SKM-1 treated with dmso at 0.1 percent for 144 hours (cell line): ENCODE results near the gene SIGMAR1.
A peak's percentile ranks its signal among the peaks of the same experiment; 100 is the strongest.
"Not testable (repeated sequence)": the region's sequence is repeated elsewhere in the genome, so short reads cannot be mapped to it uniquely, and the experiment has no call there.

ENCODE experiments used
- DNase-seq: peaks from one replicate; lab custom pipeline; 2025; ENCODE audit not compliant: unreplicated experiment; lab: John Stamatoyannopoulos, UW

SIGMAR1 gene

DNA sequence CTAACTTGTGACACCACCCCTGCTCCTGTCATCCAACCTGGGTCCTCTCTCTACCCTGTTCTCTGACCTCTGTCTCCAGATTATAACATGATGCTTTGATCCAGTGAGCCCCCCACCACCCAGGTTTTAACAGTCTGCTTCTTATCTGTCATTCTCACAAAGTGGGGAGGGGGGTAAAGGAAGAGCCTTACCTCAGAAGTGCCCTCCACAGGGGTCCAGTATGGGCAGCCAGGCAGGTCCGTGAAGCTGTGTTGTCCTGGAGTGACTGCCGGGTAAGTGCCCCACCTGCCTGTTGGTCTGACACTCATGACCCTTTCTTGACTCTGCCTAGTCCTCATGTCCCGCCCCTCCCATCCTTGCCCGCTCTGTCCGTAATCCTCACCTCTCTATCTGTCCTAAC is 17.8 kb upstream of the SIGMAR1 start:
- no peak for DNase-seq

DNA sequence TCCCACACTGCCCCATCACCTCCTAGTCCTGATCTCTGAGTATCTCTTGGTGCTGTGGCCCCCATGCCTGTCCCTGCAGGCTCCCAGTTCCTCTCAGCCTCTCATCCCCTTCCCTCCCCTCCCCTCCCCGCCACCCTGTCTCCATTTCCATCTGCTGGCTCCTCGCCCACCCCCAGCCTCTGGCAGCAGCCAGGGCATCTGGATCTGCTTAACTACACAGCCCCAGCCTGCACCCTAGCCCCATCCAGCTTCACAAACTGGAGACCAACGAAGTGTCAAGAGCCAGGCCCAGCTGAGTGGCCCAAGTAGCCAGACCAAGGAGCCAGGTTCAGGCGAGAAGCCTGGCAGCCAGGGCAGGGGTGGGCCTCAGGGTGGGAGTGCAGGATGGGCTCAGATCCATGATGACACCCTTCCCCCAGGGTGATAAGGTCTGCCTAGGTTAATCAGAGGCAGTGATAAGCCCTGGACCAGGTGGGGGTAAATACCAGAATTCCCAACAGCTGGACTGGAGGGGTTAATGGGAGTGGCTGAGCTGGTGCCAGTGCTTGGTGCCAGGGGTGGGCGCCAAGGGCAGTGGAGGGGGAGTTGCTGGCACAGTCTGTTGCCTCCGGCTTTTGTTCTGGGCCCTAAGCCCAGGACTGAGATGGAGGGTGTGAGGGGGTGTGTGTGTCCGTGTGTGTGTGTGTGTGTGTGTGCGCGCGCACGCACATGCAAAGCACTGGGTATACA is 16.9 kb upstream of the SIGMAR1 start:
- DNase-seq, result no peak

DNA sequence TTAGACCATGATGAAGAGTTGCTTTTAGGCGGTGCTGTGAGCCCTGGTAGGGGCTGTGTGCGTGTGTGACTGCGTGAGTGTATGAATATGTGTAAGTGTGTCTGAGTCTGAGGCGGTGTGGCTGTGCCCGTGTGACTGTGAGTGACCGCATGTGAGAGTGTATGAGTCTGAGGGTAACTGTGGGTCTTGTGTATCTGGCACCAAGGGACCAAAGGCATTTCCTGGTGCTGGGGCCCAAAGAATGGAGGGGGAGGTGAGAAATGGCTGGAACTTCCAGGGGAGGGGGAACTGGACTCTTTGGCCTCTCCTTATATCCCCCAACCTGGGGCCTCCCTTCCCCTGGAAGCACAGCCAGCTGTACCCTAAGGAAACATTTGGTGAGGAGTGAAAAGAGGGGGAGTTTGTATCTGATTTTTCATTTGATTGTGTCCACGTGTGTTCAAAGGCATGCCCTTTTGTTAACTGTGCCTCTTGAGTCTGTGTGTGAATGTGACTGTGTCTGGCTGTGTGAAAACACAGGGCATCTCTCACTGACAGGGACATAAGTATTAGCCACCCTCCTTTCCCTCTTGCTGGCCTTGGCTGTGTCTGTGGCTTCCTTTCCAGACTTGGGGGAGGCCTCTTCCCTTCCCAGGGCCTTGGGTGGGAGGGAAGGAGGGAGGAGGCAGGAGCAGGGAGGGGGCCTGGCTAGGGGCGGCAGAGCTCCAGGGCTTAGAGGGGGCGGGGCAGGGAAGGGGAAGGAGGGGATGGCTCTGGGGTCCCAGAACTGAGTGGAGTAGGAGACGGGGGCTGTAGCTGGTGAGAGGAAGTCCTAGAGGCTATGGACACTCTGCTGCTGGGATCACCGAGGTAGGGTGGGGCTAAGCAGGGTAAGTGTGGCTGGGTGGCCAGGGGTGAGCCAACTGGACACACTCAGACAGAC is 15.8 kb upstream of the SIGMAR1 start:
- DNase-seq, result no peak

DNA sequence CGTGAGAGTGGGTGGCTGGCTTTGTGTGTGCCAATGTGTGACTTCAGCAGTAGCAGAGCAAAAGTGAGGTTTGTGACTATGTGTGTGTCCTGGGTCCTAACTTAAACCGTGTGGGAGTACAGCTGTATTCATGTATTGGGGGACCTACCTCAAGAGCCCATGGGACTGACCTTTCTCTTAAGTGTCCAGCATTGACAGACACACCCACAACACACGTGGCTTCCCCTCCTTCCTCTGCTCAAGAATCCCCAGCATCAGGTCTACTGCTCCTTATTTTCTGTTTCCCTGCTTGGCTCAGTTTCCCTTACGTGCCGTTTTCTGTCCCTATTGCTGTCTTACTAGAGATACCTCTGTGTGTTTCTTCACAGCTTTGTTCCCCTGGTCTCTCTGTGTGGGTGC is 15.0 kb upstream of the SIGMAR1 start:
- no peak for DNase-seq

DNA sequence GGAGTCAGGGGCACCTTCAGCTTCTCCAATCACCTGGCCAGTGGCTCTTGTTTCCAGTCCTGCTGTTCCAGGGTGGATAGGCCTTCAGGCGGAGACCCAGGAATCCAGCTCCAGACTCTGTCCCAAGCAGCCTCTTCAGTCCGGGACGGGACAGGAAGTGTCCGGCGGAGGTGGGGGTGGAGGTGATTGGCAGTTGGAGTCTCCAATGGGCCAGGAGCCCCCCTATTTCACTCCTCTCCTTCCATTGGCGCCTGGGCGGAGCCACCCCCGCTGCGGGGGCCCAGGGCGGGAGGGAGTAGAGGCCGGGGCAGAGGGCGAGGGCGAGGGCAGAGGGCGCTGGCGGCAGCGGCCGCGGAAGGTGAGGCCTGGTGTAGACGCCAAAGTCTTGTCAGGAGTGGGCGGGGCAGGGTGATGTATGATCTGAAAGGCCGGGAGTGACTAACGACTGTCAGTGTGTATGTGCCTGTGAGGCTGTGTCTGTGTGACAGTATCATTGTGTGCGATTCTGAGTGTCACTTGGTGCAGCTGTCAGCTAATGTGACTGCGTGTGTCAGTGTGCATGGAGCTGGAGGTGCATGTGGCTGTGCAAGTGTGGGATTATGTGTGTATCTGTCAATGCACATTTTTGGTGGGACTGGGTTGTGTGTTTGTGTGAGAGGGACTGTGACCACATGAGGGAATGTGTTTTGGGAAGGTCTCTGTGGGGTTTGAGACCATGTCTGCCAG is 14.5 kb upstream of the SIGMAR1 start, which contains the start of gene IL11RA:
IL11RA (plus strand) TSS at position 310 of the 726 bp plus-strand sequence. CDS start 3,033 bp downstream, outside the sequence.
- DNase-seq, result no peak

DNA sequence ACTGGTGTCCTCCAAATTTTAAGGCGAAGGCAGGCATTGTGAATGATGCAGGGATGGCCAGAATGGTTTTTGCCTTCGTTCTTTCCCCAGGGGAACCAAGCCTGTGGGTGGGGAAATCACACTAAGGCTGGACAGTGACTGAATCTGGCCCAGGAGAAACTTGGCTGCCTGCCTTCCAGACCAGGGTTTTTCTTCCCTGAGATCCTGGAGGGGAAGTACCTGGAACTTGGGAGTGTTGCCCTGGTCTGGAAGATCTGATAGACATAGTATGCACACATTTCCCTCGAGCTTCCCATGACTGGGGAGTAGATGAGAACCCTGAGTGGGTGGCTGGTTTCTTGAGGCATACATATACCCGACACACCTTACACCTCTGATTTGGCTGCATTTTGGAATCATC is 13.7 kb upstream of the SIGMAR1 start:
- no peak for DNase-seq

DNA sequence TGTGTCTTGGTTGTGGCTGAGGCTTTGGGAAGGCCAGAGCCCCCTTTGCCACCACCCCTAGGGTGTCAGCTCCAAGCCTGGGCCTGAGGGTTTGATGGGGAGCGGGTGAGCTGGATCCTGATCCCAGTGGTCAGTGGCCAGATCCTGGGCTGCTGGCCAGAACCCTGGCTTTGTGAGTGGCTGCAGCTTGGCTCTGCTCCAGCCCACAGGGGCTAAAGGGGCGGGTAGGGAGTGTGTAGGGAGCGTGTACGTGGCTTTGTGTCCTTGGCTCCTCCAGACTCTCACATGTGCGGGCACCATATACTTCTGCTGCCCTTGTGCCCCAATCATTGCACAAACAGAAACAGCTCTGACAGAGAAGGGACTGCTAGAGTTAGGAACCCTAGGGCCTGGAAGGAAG is 13.2 kb upstream of the SIGMAR1 start:
- no peak for DNase-seq

DNA sequence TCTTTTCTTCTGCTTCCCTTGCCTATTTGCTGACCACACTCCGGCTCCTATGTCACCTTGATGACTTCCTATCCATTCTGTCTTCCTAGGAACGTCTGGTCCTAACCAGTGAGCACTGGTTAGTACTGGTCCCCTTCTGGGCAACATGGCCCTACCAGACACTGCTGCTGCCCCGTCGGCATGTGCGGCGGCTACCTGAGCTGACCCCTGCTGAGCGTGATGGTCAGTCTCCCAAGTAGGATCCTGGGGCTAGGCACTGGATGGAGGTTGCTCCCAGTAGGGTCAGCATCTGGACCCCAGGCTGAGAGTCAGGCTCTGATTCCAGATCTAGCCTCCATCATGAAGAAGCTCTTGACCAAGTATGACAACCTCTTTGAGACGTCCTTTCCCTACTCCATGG is 11.1 kb upstream of the SIGMAR1 start:
- DNase-seq, result no peak

DNA sequence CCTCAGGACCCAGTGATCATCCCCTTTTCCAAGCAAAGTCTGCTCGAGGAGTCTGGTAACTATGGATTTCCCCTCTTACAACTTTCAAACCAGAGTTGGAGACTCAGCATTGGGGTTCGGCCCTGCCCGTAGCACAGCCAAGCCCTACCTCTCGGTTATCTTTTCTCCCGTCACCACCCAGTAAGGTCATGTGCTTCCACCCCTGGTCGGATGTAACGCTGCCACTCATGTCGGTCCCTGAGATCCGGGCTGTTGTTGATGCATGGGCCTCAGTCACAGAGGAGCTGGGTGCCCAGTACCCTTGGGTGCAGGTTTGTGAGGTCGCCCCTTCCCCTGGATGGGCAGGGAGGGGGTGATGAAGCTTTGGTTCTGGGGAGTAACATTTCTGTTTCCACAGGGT is 10.1 kb upstream of the SIGMAR1 start:
- no peak for DNase-seq

DNA sequence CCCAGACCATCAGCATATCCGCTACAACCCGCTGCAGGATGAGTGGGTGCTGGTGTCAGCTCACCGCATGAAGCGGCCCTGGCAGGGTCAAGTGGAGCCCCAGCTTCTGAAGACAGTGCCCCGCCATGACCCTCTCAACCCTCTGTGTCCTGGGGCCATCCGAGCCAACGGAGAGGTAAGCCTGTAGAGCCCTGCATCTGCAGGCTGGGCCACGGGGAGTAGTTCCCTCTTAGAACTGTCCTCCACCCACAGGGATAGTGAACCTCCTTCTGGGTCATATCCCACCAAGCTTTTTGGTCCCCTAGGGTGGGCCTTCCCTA is 9.5 kb upstream of the SIGMAR1 start:
- no peak for DNase-seq

DNA sequence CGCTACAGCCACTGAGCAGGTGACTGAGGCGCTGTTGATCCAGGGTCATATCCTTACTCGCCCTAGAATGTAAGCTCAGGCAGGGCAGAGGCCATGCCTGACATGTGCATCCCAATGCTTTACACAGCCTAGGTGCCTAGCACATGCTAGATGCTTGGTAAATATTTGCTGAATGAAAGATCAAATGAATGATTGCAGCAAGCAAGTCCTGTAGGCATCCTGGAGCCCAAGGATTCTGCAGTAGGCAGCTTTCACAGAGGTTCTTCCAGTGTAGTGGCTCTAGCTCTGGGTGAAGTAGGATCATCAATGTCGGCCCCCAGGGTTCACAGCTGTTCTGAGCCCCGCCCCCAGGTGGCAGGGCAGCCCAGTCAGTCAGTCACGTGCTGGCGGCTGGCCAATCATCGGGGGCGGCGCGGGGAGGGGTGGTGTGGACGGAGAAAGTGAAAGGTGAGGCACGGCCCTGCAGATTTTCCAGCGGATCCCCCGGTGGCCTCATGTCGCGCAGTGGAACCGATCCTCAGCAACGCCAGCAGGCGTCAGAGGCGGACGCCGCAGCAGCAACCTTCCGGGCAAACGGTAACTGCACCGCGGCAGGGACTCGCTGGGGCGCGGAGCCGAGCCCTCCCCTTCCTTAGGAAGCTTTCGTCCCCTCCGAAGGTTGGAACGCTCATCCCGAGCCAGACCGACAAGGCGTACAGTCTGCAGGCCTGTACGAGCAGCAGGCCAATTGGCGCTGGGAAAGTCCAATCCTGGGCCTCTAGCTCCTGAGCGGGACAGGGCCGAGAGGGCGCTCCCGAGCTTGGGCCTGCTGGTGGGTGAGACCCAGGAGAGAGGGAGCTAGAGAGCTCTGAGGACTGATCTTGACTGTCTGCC is 8.9 kb upstream of the SIGMAR1 start, which contains the start of gene GALT:
GALT (plus strand) TSS at position 465 of the 873 bp plus-strand sequence; CDS start at position 495, 30 bp downstream.
- peak; percentile 81 for DNase-seq

DNA sequence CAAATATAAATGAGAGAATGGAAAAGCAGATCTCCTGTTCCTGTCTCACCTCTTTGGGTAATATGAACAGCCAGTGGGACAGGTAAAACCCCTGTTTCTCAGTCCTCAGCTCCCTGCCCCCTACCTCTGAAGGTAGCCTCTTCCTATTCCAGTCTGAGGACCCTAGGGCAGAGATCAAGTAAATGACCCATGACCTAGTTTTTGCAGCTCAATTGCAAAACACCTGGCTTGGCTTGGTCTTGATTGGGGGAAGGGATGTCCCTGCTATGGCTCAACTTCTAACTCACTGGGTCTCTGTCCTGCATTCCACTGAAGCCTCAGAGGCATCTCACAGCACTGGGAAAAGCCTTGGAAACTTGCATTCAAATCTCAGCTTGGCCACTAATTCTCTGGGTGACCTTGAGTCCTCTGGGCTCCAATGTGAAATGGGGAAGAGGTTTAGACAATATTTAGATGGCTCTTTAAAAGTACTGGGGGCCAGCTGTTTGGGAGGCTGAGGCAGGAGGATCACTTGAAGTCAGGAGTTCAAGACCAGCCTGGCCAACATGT is 7.3 kb upstream of the SIGMAR1 start:
- no peak for DNase-seq

DNA sequence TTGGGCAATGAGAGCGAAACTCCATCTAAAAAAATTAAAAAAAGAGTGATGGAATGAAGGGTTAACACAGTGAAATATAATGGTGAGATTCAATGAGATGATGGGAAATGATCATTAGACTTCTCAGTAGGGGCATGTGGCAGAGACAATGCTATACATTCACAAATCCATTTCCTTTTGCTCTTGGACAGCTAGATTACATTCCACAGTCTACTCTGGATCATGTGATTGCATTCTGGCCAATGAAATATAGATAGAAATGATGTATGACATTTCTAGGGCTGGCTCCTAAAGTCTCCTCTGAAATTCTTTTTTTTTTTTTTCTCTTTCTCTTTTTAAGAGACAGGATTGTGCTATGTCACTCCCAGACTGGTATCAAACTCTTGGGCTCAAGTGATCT is 5.1 kb upstream of the SIGMAR1 start:
- DNase-seq, result no peak

DNA sequence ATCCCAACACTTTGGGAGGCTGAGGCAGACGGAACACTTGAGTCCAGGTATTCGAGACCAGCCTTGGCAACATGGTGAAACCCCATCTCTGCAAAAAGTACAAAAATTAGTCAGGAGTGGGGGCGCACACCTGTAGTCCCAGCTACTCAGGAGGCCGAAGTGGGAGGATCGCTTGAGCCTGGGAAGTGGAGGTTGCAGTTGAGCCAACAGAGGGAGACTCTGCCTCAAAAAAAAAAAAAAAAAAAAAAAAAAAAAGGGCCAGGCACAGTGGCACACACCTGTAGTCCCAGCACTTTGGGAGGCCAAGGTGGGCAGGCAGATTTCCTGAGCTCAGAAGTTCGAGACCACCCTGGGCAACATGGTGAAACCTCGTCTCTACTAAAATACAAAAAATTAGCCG is 1.7 kb upstream of the SIGMAR1 start:
- not testable (repeated sequence) for DNase-seq

DNA sequence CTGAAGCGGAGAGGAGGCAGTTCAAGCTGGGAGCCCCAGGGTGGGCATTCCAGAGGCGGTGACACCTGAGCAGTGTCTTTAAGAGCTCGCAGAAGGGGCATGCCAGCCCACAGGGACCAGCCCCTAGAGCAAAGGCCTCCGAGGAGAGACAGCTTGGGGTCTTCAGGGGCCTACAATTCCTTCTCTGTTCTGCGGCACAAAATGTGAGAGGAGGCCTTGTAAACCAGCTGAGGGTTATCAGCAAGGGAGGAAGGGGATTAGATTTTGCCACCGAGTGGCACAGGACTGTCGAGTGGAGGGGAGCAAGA is 505 bp upstream of the SIGMAR1 start:
- DNase-seq, result no peak

DNA sequence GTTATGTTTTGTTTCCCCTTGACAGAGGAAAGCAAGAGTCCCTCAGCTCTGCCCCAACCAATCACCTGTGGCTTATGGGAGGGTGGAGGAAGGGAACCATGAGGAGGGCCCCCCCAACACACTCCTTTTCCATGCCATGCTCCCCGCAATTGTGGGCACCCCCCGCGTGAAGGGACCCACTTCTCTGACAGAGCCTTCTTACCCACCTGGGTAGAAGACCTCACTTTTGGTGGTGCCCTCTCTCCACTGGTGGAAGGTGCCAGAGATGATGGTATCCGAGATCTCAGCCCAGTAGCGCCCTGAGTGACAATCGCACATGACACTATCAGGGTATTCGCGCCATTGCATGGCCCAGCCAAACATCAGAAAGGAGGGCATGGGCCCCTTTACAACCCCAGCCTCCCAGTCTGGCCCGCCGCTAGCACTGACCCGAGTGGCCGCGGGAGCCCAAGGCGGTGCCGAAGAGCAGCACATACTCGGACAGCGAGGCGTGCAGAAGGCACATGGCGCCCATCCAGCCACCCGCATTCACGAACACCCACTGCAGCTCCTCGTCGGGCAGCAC is 714 bp downstream of the SIGMAR1 start:
- no peak for DNase-seq

DNA sequence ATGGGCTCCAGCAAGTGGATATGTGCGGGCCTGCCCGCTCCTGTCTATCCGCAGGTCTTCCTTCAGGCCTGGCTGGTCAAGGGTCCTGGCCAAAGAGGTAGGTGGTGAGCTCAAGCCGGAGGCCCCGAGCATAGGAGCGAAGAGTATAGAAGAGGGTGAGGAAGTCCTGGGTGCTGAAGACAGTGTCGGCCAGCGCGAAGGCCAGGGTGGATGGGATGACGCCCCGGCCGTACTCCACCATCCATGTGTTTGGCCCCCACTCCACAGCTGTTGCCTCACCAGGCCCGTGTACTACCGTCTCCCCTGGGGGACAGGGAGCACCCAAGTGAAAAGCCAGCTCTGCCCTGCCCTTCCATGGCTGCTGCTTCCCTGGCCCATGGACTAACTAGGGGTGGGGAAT is 2.0 kb downstream of the SIGMAR1 start:
- DNase-seq, result no peak

DNA sequence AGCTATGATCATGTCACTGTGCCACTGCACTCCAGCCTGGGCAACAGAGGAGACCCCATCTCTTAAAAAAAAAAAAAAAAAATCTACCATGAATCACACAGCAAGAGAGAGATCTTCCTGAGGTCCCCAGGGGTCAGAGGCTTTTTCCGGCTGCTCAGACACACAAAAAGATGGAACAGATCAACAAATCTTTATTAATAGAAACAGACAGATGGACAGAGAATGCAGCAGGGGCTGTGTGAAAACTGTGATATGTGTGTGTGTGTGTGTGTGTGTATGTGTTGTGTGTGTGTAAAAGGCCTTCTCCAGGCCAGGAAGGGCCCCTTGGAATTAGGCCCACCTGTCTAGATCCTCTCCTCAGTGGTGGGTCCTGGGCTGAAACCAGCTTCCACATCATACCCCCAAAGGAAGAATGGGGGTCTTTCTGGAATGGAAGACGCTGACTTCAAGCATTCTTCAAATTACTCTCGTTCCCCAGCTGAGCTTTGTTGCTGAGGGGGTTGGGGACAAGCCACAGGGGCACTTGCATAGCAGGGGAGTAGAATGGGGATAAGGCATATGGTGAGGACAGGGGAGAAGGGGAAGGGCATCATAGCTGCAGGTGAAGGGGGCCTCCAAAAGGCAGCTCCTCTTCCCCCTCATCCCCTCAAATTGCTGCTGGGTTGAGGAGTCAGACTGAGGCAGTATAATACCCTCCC is 2.9 kb downstream of the SIGMAR1 start:
- no peak for DNase-seq

DNA sequence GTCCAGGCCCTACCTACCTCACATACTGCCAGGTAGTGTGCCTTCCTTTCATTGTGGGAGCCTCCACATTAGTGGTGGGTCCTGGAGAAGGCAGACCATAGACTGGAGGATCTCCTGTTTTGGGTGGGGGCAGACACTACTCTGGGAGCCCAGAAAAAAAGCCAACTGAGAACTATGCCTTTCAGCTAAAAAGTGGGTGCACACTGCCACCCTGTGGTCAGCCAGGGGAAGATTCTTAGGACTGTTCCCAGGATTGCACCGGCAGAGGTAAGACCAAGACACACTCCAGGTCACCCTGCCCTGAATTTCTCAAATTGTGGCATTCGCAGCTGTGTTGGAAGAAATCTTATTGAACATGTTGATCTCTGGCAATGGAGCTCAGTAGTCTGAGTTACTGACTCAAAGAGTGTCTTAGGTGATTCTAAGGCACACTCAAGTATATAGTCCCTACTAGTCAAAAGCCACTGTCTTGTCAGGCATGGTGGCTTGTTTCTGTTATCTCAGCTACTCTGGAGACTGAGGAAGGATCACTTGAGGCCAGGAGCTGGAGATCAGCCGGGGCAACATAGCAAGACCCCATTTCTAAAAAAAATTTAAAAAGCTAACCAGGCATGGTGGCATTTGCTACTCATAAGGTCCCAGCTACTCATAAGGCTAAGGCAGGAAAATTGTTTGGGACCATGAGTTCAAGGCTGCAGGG is 3.6 kb downstream of the SIGMAR1 start:
- peak; percentile 70 for DNase-seq
